OCI-LY1 (cell line): Measurements from ENCODE around the gene CIPC.

Experiments used
- H2AFZ ChIP-seq: fragments of 200-600 bp; sonication (generic), shearing (Covaris generic); 2 replicates; pipeline ENCODE4 v1.6.0; 2014; ENCODE audit warnings: antibody characterized with exemption, mild to moderate bottlenecking, low read length
- H3F3A ChIP-seq: fragments of 200-600 bp; sonication (generic), shearing (Covaris generic); 2 replicates; pipeline ENCODE4 v1.6.0; 2014; ENCODE audit warnings: mild to moderate bottlenecking, antibody characterized with exemption, low read length, moderate library complexity; ENCODE audit not compliant: insufficient read depth
- H3K27ac ChIP-seq: fragments of 200-600 bp; sonication (generic); 2 replicates; pipeline ENCODE4 v1.5.1; 2014; ENCODE audit warnings: low read length, mixed run types, mild to moderate bottlenecking, low read depth; ENCODE audit not compliant: poor library complexity, severe bottlenecking
- H3K27me3 ChIP-seq: fragments of 200-600 bp; sonication (generic); 2 replicates; pipeline ENCODE4 v1.6.0; 2014; ENCODE audit warnings: antibody characterized with exemption, mild to moderate bottlenecking, low read length, moderate library complexity; ENCODE audit not compliant: insufficient read depth
- H3K36me3 ChIP-seq: fragments of 200-600 bp; sonication (generic); 2 replicates; pipeline ENCODE4 v1.6.1; 2014; ENCODE audit warnings: mild to moderate bottlenecking, antibody characterized with exemption, low read length, moderate library complexity, mixed read lengths; ENCODE audit not compliant: insufficient read depth
- H3K4me1 ChIP-seq: fragments of 200-600 bp; sonication (generic); 2 replicates; pipeline ENCODE4 v1.5.1; 2014; ENCODE audit warnings: mild to moderate bottlenecking, low read length, moderate library complexity; ENCODE audit not compliant: insufficient read depth, severe bottlenecking
- H3K4me2 ChIP-seq: fragments of 200-600 bp; sonication (generic), shearing (Covaris generic); 2 replicates; pipeline ENCODE4 v1.6.1; 2014; ENCODE audit warnings: low read length
- H3K4me3 ChIP-seq: fragments of 200-600 bp; sonication (generic); 2 replicates; pipeline ENCODE4 v1.5.1; 2014; ENCODE audit warnings: low read length, low read depth, mild to moderate bottlenecking, mixed read lengths; ENCODE audit not compliant: poor library complexity, severe bottlenecking
- H3K79me2 ChIP-seq: fragments of 200-600 bp; shearing (Covaris generic); 2 replicates; pipeline ENCODE4 v1.6.1; 2016; ENCODE audit warnings: mixed run types, low read length, mixed read lengths; ENCODE audit not compliant: insufficient read depth
- H3K9ac ChIP-seq: fragments of 200-600 bp; sonication (generic), shearing (Covaris generic); 2 replicates; pipeline ENCODE4 v1.6.1; 2014; ENCODE audit warnings: mild to moderate bottlenecking, low read length, mixed read lengths
- H3K9me2 ChIP-seq: fragments of 200-600 bp; sonication (generic), shearing (Covaris generic); 2 replicates; pipeline ENCODE4 v1.6.1; 2014; ENCODE audit warnings: low read depth, mild to moderate bottlenecking, low read length, mixed read lengths
- H3K9me3 ChIP-seq: fragments of 200-600 bp; shearing (Covaris generic); 2 replicates; pipeline ENCODE4 v1.6.1; 2014; ENCODE audit warnings: low read length, mixed read lengths
- H4K20me1 ChIP-seq: fragments of 200-600 bp; sonication (generic), shearing (Covaris generic); 2 replicates; pipeline ENCODE4 v1.6.0; 2016; ENCODE audit warnings: mild to moderate bottlenecking, low read length; ENCODE audit not compliant: insufficient read depth
- CTCF ChIP-seq: fragments of 200-600 bp; sonication (generic), shearing (Covaris generic); IDR thresholded peaks from 2 replicates; pipeline ENCODE4 v1.5.1; 2017; ENCODE audit warnings: mild to moderate bottlenecking, antibody characterized with exemption, low read length, moderate library complexity, mixed read lengths
- EZH2 ChIP-seq: fragments of 200-600 bp; sonication (generic), shearing (Covaris generic); IDR thresholded peaks from 2 replicates; pipeline ENCODE4 v1.8.0; 2017; ENCODE audit warnings: borderline replicate concordance, mixed run types, mild to moderate bottlenecking, antibody characterized with exemption, low read length, moderate library complexity, mixed read lengths

Gene CIPC

GRCh38 chr14:77107228-77107627 is 9.2 kb downstream of the CIPC start:
- Histone ChIP-seq H3K79me2 (peaks cover 3% of the 10 kb centered on the region), H3K4me3 (no peak overlapping the region), H3K9ac (no peak overlapping the region), H4K20me1 (no peaks in the 10 kb centered on the region), H3K27me3 (no peaks in the 10 kb centered on the region), H3K9me2 (no peaks in the 10 kb centered on the region), H3K4me1 (peaks cover 22% of the 10 kb centered on the region), H3F3A (no peaks in the 10 kb centered on the region), H3K36me3 (peaks cover 82% of the 10 kb centered on the region), H3K9me3 (no peaks in the 10 kb centered on the region), H2AFZ (no peak overlapping the region), H3K27ac (no peak overlapping the region), H3K4me2 (no peak overlapping the region)
- TF ChIP-seq EZH2 = no peak

DNA sequence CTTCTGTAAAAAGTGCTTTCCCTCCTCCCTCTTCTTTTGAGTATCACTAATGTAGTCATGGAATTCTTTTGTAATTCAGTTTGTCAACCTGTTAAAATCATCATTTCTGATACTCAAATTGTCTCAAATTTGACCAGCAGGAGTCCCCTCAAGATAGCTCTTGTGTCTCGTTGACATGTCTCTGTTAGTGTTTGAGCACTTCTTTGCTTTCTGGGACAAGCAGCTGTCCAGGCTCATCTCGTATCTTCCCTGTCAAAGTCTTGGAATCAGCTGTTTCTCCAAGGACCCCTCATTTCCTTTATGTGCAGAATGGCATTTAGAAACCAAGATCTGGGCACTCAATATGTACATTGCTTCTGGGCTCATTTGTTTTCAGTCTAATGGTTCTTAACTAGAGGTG is 10.7 kb downstream of the CIPC start:
- H2AFZ ChIP-seq = no peak overlapping the region
- H3K36me3 ChIP-seq = peaks cover 87% of the 10 kb centered on the region
- peak; percentile 45; the same call in 1 of the 2 replicates for TF ChIP-seq CTCF
- no peak for TF ChIP-seq EZH2
- no peak overlapping the region for H3K4me2 ChIP-seq
- no peaks in the 10 kb centered on the region for H4K20me1 ChIP-seq
- H3K79me2 ChIP-seq = no peaks in the 10 kb centered on the region
- no peak overlapping the region for H3K4me3 ChIP-seq
- no peak overlapping the region for H3K9ac ChIP-seq
- H3K9me2 ChIP-seq = no peaks in the 10 kb centered on the region
- H3K27me3 ChIP-seq = no peaks in the 10 kb centered on the region
- H3K9me3 ChIP-seq = no peaks in the 10 kb centered on the region
- no peaks in the 10 kb centered on the region for H3F3A ChIP-seq
- H3K27ac ChIP-seq = no peak overlapping the region
- peaks cover 11% of the 10 kb centered on the region for H3K4me1 ChIP-seq

GRCh38 chr14:77109656-77110055 is 11.6 kb downstream of the CIPC start:
- TF ChIP-seq EZH2 (no peak), CTCF (no peak)

DNA sequence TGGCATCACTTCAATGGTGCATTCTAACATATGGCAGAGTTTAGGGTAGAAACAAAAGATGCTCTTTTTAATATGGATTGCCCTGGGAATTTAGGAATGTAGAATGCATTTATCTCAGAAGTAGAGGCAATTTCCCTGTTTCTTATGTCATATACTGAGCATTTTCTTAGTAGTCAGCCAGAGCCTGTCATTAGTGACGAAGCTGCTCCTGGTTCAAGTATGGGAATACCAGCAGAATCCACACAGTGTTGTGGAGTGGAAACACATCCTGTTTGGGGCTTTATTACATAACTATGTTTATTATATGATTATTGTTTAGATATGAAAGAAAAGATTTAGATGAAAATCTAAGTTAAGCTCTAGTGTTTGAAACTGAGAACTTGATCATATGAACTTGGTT is 12.2 kb downstream of the CIPC start:
- TF ChIP-seq EZH2 (no peak), CTCF (no peak)
- peaks cover 98% of the 10 kb centered on the region for H3K36me3 ChIP-seq

More at GRCh38 chr14:77109656-77110055, 11.6 kb downstream of the CIPC start:
- Histone ChIP-seq H3K4me2 (no peak overlapping the region), H3K9me2 (no peaks in the 10 kb centered on the region), H3K9ac (no peak overlapping the region), H3K9me3 (no peaks in the 10 kb centered on the region), H3K4me1 (peaks cover 15% of the 10 kb centered on the region), H2AFZ (no peak overlapping the region), H3F3A (no peaks in the 10 kb centered on the region), H4K20me1 (no peaks in the 10 kb centered on the region), H3K79me2 (no peaks in the 10 kb centered on the region), H3K27ac (no peak overlapping the region), H3K4me3 (no peak overlapping the region), H3K36me3 (peaks cover 93% of the 10 kb centered on the region), H3K27me3 (no peaks in the 10 kb centered on the region)

More for the DNA sequence above, 12.2 kb downstream of the CIPC start:
- H3F3A ChIP-seq = no peaks in the 10 kb centered on the region
- peaks cover 13% of the 10 kb centered on the region for H3K4me1 ChIP-seq
- H3K9me2 ChIP-seq = no peaks in the 10 kb centered on the region
- H3K9me3 ChIP-seq = no peaks in the 10 kb centered on the region
- H2AFZ ChIP-seq = no peak overlapping the region
- no peaks in the 10 kb centered on the region for H3K27me3 ChIP-seq
- H3K9ac ChIP-seq = no peak overlapping the region
- H3K4me3 ChIP-seq = no peak overlapping the region
- no peak overlapping the region for H3K27ac ChIP-seq
- no peaks in the 10 kb centered on the region for H3K79me2 ChIP-seq
- no peak overlapping the region for H3K4me2 ChIP-seq
- H4K20me1 ChIP-seq = no peaks in the 10 kb centered on the region
